Mesenchymal stem cell (in vitro differentiated cells and primary cell): ENCODE results near the gene TTC39A.

Experiments
- DNase-seq: peaks from one replicate; pipeline ENCODE4 v3.0.0-alpha.2; 2013
- H2AFZ ChIP-seq: one replicate; pipeline ENCODE4 v1.6.1; 2013; ENCODE audit warnings: low read depth, mild to moderate bottlenecking, control low read depth, inconsistent platforms, low read length, moderate library complexity
- H2AK5ac ChIP-seq: 2 replicates; pipeline ENCODE4 v1.6.1; 2013; ENCODE audit warnings: low read length, moderate library complexity, mild to moderate bottlenecking, inconsistent platforms; ENCODE audit not compliant: severe bottlenecking
- H2BK120ac ChIP-seq: one replicate; pipeline ENCODE4 v1.6.1; 2013; ENCODE audit warnings: low read depth, mild to moderate bottlenecking, inconsistent platforms, low read length, moderate library complexity
- H2BK12ac ChIP-seq, 2 experiments: one replicate each; pipeline ENCODE4 v1.6.1; 2013; ENCODE audit warnings: inconsistent platforms in 2 of 2, low read length in 2 of 2, mild to moderate bottlenecking in 2 of 2, moderate library complexity in 2 of 2, control low read depth in 1 of 2
- H2BK15ac ChIP-seq: one replicate; pipeline ENCODE4 v1.6.1; 2013; ENCODE audit warnings: mild to moderate bottlenecking, low read depth, inconsistent platforms; ENCODE audit not compliant: poor library complexity, severe bottlenecking
- H2BK5ac ChIP-seq: 2 replicates; pipeline ENCODE4 v1.6.1; 2013; ENCODE audit warnings: low read depth, mild to moderate bottlenecking, low read length, control low read depth, inconsistent platforms; ENCODE audit not compliant: poor library complexity, severe bottlenecking
- H3K14ac ChIP-seq, 2 experiments: one replicate each; pipeline ENCODE4 v1.6.1; 2013; ENCODE audit warnings: inconsistent platforms in 2 of 2, low read length in 2 of 2, control low read depth in 1 of 2, mild to moderate bottlenecking in 1 of 2, moderate library complexity in 1 of 2
- H3K18ac ChIP-seq, 2 experiments: one replicate each; pipeline ENCODE4 v1.6.1; 2013; ENCODE audit warnings: inconsistent platforms in 2 of 2, low read length in 2 of 2, control low read depth in 1 of 2, low read depth in 1 of 2, mild to moderate bottlenecking in 1 of 2
- H3K23ac ChIP-seq, 2 experiments: one replicate each; pipeline ENCODE4 v1.6.1; 2013; ENCODE audit warnings: inconsistent platforms in 2 of 2, low read length in 2 of 2, mild to moderate bottlenecking in 2 of 2, moderate library complexity in 2 of 2, control low read depth in 1 of 2
- H3K27ac ChIP-seq: 2 replicates; pipeline ENCODE4 v1.5.1; 2013; ENCODE audit warnings: mild to moderate bottlenecking, moderate library complexity, low read length, control low read depth, inconsistent platforms; ENCODE audit not compliant: poor library complexity, severe bottlenecking
- H3K27me3 ChIP-seq, 2 experiments: 2 replicates each; pipeline versions ENCODE4 v1.6.1 to v1.7.0; 2013; ENCODE audit warnings: low read length in 2 of 2, mild to moderate bottlenecking in 2 of 2, moderate library complexity in 2 of 2, control low read depth in 1 of 2, inconsistent platforms in 1 of 2; ENCODE audit not compliant: control insufficient read depth in 1 of 2, insufficient read depth in 1 of 2
- H3K36me3 ChIP-seq, 2 experiments: 2 replicates each; pipeline versions ENCODE4 v1.6.1 to v1.7.0; 2013; ENCODE audit warnings: low read length in 2 of 2, control low read depth in 1 of 2, inconsistent platforms in 1 of 2, low read depth in 1 of 2, mild to moderate bottlenecking in 1 of 2; ENCODE audit not compliant: insufficient read depth in 2 of 2, control insufficient read depth in 1 of 2
- H3K4ac ChIP-seq, 2 experiments: one replicate each; pipeline ENCODE4 v1.6.1; 2013; ENCODE audit warnings: inconsistent platforms in 2 of 2, low read length in 2 of 2, mild to moderate bottlenecking in 2 of 2, moderate library complexity in 2 of 2, control low read depth in 1 of 2, low read depth in 1 of 2
- H3K4me1 ChIP-seq: 2 replicates; pipeline ENCODE4 v1.6.1; 2013; ENCODE audit warnings: low read depth, low read length, control low read depth; ENCODE audit not compliant: control insufficient read depth, insufficient read depth
- H3K4me2 ChIP-seq: 2 replicates; pipeline ENCODE4 v1.6.1; 2013; ENCODE audit warnings: low read length, mild to moderate bottlenecking, inconsistent platforms; ENCODE audit not compliant: poor library complexity, severe bottlenecking
- H3K4me3 ChIP-seq, 2 experiments: 2 replicates each; pipeline versions ENCODE4 v1.5.1 to v1.7.0; 2013; ENCODE audit warnings: low read length in 2 of 2, mild to moderate bottlenecking in 2 of 2, control low read depth in 1 of 2, low read depth in 1 of 2; ENCODE audit not compliant: insufficient read depth in 1 of 2
- H3K79me1 ChIP-seq: replicated peaks from 2 replicates; pipeline ENCODE4 v1.6.1; 2013; ENCODE audit warnings: mild to moderate bottlenecking, control low read depth, low read length, inconsistent platforms; ENCODE audit not compliant: poor library complexity, severe bottlenecking
- H3K9ac ChIP-seq: 2 replicates; pipeline ENCODE4 v1.7.0; 2013; ENCODE audit warnings: mild to moderate bottlenecking, low read length, moderate library complexity
- H3K9me3 ChIP-seq: 2 replicates; pipeline ENCODE4 v1.7.0; 2013; ENCODE audit warnings: mild to moderate bottlenecking, low read length; ENCODE audit not compliant: control insufficient read depth
- H4K8ac ChIP-seq: one replicate; pipeline ENCODE4 v1.6.1; 2013; ENCODE audit warnings: inconsistent platforms, mild to moderate bottlenecking, low read length, moderate library complexity
- H4K91ac ChIP-seq: one replicate; pipeline ENCODE4 v1.6.1; 2013; ENCODE audit warnings: mild to moderate bottlenecking, low read length, inconsistent platforms
- WGBS: methylation state at CpG from one replicate; pipeline ENCODE4 v1.1.7; 2013; ENCODE audit warnings: mixed read lengths; 5-methylcytosine and 5-hydroxymethylcytosine counted together

TTC39A gene

GRCh38 chr1:51301152-51301843 lies 29.1 kb downstream of the TTC39A start:
- Histone ChIP-seq H3K4me1 (peaks cover 38% of the 10 kb centered on the region), H4K91ac (no peak overlapping the region), H3K14ac (no peak overlapping the region), H3K4ac (no peak overlapping the region), H2BK12ac (no peak overlapping the region), H3K18ac (no peak overlapping the region), H3K36me3 (no peaks in the 10 kb centered on the region), H3K27ac (no peak overlapping the region), H2AK5ac (no peak overlapping the region), H3K27me3 (no peaks in the 10 kb centered on the region), H3K4me2 (no peak overlapping the region), H2BK15ac (no peak overlapping the region), H3K79me1 (no peaks in the 10 kb centered on the region), H2AFZ (no peak overlapping the region), H3K9ac (no peak overlapping the region), H2BK5ac (no peak overlapping the region), H2BK120ac (no peak overlapping the region), H3K9me3 (no peaks in the 10 kb centered on the region), H4K8ac (no peak overlapping the region), H3K23ac (no peak overlapping the region), H3K4me3 (no peak overlapping the region)
- 93% methylated on average over 10 of the region's 10 CpGs for WGBS
- no peak for DNase-seq

DNA sequence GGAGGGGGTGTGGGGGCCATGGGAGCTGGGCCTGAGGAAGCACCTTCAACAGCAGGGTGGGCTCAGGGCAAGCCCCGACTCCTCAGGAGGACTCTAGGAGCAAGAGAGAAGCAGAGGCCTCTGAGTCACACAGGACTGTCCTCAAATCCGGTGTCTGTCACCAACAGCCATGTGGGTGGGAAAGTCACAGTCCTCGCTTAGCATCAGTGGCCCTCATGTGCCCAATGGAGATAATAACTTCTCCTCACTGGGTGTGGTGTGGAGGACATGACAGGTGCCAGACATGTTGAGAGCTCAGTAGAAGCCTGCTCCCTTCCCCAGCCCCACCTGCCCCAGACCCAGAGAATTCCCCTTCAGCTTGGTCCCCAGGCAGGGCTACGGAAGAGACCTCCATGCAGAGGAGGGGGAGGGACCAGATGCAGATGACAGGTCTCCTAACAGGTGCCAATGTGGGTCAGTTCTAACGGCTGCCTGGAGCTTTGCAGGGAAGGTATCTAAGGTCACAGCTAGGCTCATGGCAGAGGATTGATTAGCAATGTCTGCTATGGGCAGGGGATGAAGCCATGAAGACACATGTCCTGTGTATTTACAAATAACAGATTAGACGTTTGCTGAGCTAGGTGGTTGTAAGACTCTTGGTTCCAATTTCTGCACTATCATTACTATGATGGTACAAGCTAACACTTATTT lies 30.2 kb downstream of the TTC39A start:
- Histone ChIP-seq H3K4me3 (no peak overlapping the region), H3K18ac (no peak overlapping the region), H2AK5ac (no peak overlapping the region), H2AFZ (no peak overlapping the region), H3K9me3 (no peaks in the 10 kb centered on the region), H3K14ac (no peak overlapping the region), H2BK5ac (no peak overlapping the region), H3K23ac (no peak overlapping the region), H2BK12ac (no peak overlapping the region), H3K27me3 (no peaks in the 10 kb centered on the region), H3K4me2 (no peak overlapping the region), H2BK120ac (no peak overlapping the region), H4K8ac (no peak overlapping the region), H2BK15ac (no peak overlapping the region), H4K91ac (no peak overlapping the region), H3K36me3 (no peaks in the 10 kb centered on the region), H3K9ac (no peak overlapping the region), H3K27ac (no peak overlapping the region), H3K4ac (no peak overlapping the region), H3K4me1 (peaks cover 30% of the 10 kb centered on the region), H3K79me1 (no peaks in the 10 kb centered on the region)
- DNase-seq: no peak
- WGBS: 89% methylated on average over 5 of the region's 6 CpGs

GRCh38 chr1:51299185-51299885 lies 31.0 kb downstream of the TTC39A start:
- Histone ChIP-seq H2AFZ (no peak overlapping the region), H3K4me2 (no peak overlapping the region), H3K4me1 (peaks cover 24% of the 10 kb centered on the region), H3K14ac (no peak overlapping the region), H3K4ac (no peak overlapping the region), H2BK5ac (no peak overlapping the region), H4K8ac (no peak overlapping the region), H2BK12ac (no peak overlapping the region), H3K18ac (no peak overlapping the region), H2BK120ac (no peak overlapping the region), H4K91ac (no peak overlapping the region), H2BK15ac (no peak overlapping the region), H3K9ac (no peak overlapping the region), H2AK5ac (no peak overlapping the region), H3K79me1 (no peaks in the 10 kb centered on the region), H3K27me3 (no peaks in the 10 kb centered on the region), H3K27ac (no peak overlapping the region), H3K23ac (no peak overlapping the region), H3K4me3 (no peak overlapping the region), H3K9me3 (no peaks in the 10 kb centered on the region), H3K36me3 (no peaks in the 10 kb centered on the region)
- 95% methylated on average over 10 of the region's 11 CpGs for WGBS
- no peak for DNase-seq

DNA sequence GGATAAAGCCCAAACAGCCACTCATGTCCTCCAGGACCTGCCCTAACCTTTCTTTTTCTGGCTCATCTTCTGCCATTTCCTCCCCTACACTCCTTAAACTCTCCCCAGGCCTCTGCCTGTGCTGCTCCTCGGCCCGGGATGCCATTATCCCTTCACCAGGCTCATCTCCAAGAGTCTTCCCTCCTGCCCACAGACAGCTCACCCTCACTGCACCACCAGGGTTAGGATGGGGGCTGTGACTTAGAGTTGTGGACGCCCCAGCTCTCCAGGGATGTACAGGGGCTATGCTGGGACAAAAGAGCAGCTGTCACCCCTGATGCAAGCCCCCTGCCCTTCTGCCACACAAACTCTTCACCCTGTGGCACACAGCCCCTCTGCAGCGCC lies 32.0 kb downstream of the TTC39A start:
- Histone ChIP-seq H2BK15ac (no peak overlapping the region), H4K91ac (peak overlapping the region; percentile 25), H3K4ac (no peak overlapping the region), H2BK12ac (no peak overlapping the region), H3K27me3 (no peaks in the 10 kb centered on the region), H3K9me3 (no peaks in the 10 kb centered on the region), H3K36me3 (no peaks in the 10 kb centered on the region), H3K4me1 (peaks cover 20% of the 10 kb centered on the region), H3K4me3 (no peak overlapping the region), H2BK5ac (no peak overlapping the region), H2AK5ac (peak overlapping the region; percentile 6), H3K14ac (no peak overlapping the region), H3K23ac (no peak overlapping the region), H3K27ac (no peak overlapping the region), H4K8ac (no peak overlapping the region), H3K9ac (no peak overlapping the region), H3K4me2 (no peak overlapping the region), H3K18ac (no peak overlapping the region), H3K79me1 (no peaks in the 10 kb centered on the region), H2AFZ (no peak overlapping the region), H2BK120ac (no peak overlapping the region)
- DNase-seq: no peak
- 90% methylated on average over 3 of the region's 4 CpGs for WGBS
